PFSK-1 (cell line): ENCODE data around the gene CNTNAP2.

Source experiments
- POLR2AphosphoS5 ChIP-seq: IDR thresholded peaks from 2 replicates; pipeline ENCODE4 v1.6.1; 2012; ENCODE audit warnings: low read depth, mild to moderate bottlenecking, control low read depth, low read length, moderate library complexity
- SIN3A ChIP-seq: IDR thresholded peaks from 2 replicates; pipeline ENCODE4 v1.6.1; 2012; ENCODE audit warnings: mild to moderate bottlenecking, low read length, moderate library complexity, borderline replicate concordance; ENCODE audit not compliant: insufficient read depth
- TAF1 ChIP-seq: IDR thresholded peaks from 2 replicates; pipeline ENCODE4 v1.6.1; 2012; ENCODE audit warnings: low read length, control low read depth, borderline replicate concordance; ENCODE audit not compliant: insufficient read depth
- TF ChIP-seq, protein P1 (sequence below), 2 experiments: IDR thresholded peaks; 2 replicates each; pipeline versions ENCODE4 v1.6.1 to v1.8.0; 2011 to 2012; ENCODE audit warnings: low read depth in 2 of 2, low read length in 2 of 2, control low read depth in 1 of 2, inconsistent platforms in 1 of 2, mild to moderate bottlenecking in 1 of 2, moderate library complexity in 1 of 2; ENCODE audit not compliant: insufficient read depth in 1 of 2

DNA sequence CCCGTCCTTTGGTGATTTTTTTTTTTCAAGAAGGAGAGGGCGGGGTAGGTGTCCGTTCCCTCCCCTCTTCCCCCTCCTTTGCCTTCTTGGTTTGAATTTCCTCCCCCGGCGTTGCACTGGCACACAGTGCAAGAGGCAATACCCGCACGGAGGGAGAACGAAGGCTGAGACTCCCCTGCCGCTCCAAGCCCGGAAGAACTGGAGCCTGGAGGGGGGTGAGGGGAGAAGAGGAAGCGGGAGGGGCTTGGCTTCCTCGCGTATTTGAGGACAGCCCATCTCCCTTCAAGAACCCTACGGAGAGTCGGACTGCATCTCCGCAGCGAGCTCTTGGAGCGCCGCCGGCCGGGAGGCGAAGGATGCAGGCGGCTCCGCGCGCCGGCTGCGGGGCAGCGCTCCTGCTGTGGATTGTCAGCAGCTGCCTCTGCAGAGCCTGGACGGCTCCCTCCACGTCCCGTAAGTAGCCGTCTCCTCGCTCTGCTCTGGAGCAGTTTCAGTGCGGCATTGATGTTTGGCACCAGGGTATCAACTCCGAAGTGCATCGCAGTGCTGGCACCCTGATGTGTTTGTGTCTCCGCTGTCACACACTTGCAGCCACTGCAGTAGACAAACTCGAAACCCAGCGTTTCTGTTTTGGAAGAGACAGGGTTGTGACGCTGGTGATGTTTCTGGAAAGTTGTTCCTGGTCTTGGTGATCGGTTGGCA lies at the start of gene CNTNAP2:
- TF ChIP-seq, protein P1, sequence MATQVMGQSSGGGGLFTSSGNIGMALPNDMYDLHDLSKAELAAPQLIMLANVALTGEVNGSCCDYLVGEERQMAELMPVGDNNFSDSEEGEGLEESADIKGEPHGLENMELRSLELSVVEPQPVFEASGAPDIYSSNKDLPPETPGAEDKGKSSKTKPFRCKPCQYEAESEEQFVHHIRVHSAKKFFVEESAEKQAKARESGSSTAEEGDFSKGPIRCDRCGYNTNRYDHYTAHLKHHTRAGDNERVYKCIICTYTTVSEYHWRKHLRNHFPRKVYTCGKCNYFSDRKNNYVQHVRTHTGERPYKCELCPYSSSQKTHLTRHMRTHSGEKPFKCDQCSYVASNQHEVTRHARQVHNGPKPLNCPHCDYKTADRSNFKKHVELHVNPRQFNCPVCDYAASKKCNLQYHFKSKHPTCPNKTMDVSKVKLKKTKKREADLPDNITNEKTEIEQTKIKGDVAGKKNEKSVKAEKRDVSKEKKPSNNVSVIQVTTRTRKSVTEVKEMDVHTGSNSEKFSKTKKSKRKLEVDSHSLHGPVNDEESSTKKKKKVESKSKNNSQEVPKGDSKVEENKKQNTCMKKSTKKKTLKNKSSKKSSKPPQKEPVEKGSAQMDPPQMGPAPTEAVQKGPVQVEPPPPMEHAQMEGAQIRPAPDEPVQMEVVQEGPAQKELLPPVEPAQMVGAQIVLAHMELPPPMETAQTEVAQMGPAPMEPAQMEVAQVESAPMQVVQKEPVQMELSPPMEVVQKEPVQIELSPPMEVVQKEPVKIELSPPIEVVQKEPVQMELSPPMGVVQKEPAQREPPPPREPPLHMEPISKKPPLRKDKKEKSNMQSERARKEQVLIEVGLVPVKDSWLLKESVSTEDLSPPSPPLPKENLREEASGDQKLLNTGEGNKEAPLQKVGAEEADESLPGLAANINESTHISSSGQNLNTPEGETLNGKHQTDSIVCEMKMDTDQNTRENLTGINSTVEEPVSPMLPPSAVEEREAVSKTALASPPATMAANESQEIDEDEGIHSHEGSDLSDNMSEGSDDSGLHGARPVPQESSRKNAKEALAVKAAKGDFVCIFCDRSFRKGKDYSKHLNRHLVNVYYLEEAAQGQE (IDR thresholded peaks at IDR 0.05; ENCODE audit: insufficient read depth in 1 of 2, low read depth in 2 of 2, low read length in 2 of 2): no peak
- TF ChIP-seq TAF1 (no peak), POLR2AphosphoS5 (no peak), SIN3A (no peak)
